ENCODE data around the gene DNTT. TPM values are rescaled to one million over a fixed set of nuclear protein-coding genes. Genes with fewer than 3 reads are reported as not detected.

The DNTT gene
- total and polyA plus RNA-seq, 2 of the 13 experiments (the other 11 are each of a cell fraction or from before 2014, with no cell fraction given), result not detected

DNA sequence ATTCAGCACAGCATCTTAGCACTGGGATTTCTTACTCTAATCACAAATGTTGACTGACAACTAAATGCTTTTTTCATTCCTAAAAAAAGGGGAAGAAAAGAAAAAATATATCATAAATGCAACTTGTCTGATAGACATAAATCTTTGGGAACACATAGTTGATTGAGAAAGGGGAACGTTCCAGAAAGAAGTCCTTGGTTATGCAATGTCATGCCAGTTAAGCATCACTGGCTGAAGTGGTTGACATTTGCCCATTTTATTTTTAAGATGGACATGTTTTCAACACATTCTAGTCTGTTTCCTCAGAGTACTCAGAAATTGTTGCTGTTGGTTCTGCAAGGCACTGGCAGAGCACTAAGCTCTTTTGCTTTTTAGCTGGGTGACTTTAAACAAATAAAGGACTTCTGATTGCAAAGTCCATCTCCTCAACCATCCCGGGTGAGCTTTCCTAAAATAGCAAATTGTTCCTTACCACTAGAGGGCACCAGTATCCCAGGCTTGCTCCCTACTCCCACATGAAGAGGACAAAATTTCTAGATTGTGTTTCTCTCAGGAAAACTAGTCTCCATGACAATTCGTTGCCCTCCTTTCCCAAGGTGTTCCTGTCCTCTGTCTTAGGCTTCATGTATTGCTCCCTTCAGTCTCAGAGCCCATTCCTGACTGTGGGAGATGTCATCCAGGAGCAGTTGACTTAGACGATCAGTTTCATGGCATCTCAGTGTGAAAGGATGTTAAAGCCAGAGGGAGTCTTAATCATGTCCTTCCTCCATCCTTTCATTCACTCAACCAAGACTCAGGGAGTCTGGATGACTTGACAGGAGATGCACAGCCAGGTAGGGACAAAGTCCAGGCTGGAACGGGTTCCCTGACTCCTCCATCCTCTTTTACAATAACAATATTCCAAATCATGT lies 30.6 kb downstream of the DNTT start:
- Histone ChIP-seq H3K27me3 (ENCODE audit: control insufficient read depth in 1 of 2, insufficient read depth in 2 of 2, low read length in 2 of 2) (peaks cover under 1 to 8% of the 10 kb centered on the region in 2 experiments; a peak in 1 of 5 replicates), H3K4me2 (ENCODE audit: low read depth, low read length) (no peak overlapping the region), H3K36me3 (replicated peaks in 1 of 2; ENCODE audit: control insufficient read depth in 1 of 2, insufficient read depth in 2 of 2, low read length in 2 of 2) (no peaks in the 10 kb centered on the region), H3K9me3 (ENCODE audit: low read length) (no peaks in the 10 kb centered on the region), H3K9ac (ENCODE audit: insufficient read depth, low read depth, low read length) (no peak overlapping the region), H3K4me3 (replicated peaks in 1 of 3; ENCODE audit: insufficient read depth in 1 of 3, low read depth in 2 of 3, low read length in 3 of 3) (no peak overlapping the region), H2AFZ (ENCODE audit: low read length) (no peak overlapping the region), H3K4me1 (ENCODE audit: insufficient read depth, low read length) (peaks cover 7% of the 10 kb centered on the region), H4K20me1 (ENCODE audit: insufficient read depth, low read length) (no peaks in the 10 kb centered on the region), H3K79me2 (ENCODE audit: insufficient read depth, low read length) (no peaks in the 10 kb centered on the region), H3K27ac (ENCODE audit: extremely low read length, insufficient read depth, low read length) (no peak overlapping the region)
- ChIA-PET POLR2A (no interaction called here), CTCF (ENCODE audit: low intra/inter-chr PET ratio, low total read pairs) (interaction anchor here (1.0 to 1.4 kb wide), 2 partner anchors 105 to 288 kb away, joined by 3 to 5 read pairs; no protein-coding TSS in a partner anchor)
- BruUV-seq (replicated peaks), result no TSS peak
- ATAC-seq, result peak; percentile 76
- 15% methylated on average over 5 of the region's 5 CpGs for WGBS (ENCODE audit: low lambda C conversion rate)
- in situ Hi-C loops (cut with HindIII; ENCODE audit: extremely low pct_ligation_motif_present, low pct_unique_long_range_greater_than_20kb) (loop anchor here (5.0 kb wide), 1 partner anchor 318 kb away; no protein-coding TSS in a partner anchor), intact Hi-C loops (cut with micrococcal nuclease; ENCODE audit: unreplicated experiment) (no loop called here)
- FAIRE-seq, result peak; percentile 81
- peak; percentile 44 for DNase-seq (ENCODE audit: low spot score)
- TF ChIP-seq ZNF766 (CRISPR knock-in tag; IDR thresholded peaks at IDR 0.05; ENCODE audit: borderline replicate concordance) (no peak), RNF2 (conservative IDR thresholded peaks at IDR 0.05; ENCODE audit: low read depth) (no peak), FLYWCH1 (CRISPR knock-in tag; IDR thresholded peaks at IDR 0.05) (no peak), ZNF710 (CRISPR knock-in tag; IDR thresholded peaks at IDR 0.05; ENCODE audit: borderline replicate concordance) (no peak), FOXO1 (CRISPR knock-in tag; IDR thresholded peaks at IDR 0.05) (no peak), ATF7-NPFF (CRISPR knock-in tag; IDR thresholded peaks at IDR 0.05; ENCODE audit: low read depth) (no peak), HNRNPK (IDR thresholded peaks at IDR 0.05; ENCODE audit: low read depth, low read length, poor library complexity, severe bottlenecking) (no peak), TEAD3 (CRISPR knock-in tag; optimal IDR thresholded peaks at IDR 0.05; ENCODE audit: borderline replicate concordance) (peak; percentile 27), HNF4A (CRISPR knock-in tag; IDR thresholded peaks at IDR 0.05) (peak; percentile 57), NAIF1 (CRISPR knock-in tag; IDR thresholded peaks at IDR 0.05; ENCODE audit: borderline replicate concordance) (no peak), GFI1 (CRISPR knock-in tag; IDR thresholded peaks at IDR 0.05; ENCODE audit: borderline replicate concordance) (no peak), ZNF160 (CRISPR knock-in tag; IDR thresholded peaks at IDR 0.05) (no peak), ARNT (IDR thresholded peaks at IDR 0.05) (no peak), IRF2 (CRISPR knock-in tag; IDR thresholded peaks at IDR 0.05) (no peak), PHF20 (CRISPR knock-in tag; IDR thresholded peaks at IDR 0.05) (no peak)
- TF ChIP-seq, protein P1, sequence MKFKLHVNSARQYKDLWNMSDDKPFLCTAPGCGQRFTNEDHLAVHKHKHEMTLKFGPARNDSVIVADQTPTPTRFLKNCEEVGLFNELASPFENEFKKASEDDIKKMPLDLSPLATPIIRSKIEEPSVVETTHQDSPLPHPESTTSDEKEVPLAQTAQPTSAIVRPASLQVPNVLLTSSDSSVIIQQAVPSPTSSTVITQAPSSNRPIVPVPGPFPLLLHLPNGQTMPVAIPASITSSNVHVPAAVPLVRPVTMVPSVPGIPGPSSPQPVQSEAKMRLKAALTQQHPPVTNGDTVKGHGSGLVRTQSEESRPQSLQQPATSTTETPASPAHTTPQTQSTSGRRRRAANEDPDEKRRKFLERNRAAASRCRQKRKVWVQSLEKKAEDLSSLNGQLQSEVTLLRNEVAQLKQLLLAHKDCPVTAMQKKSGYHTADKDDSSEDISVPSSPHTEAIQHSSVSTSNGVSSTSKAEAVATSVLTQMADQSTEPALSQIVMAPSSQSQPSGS (CRISPR knock-in tag; IDR thresholded peaks at IDR 0.05), result no peak
- TF ChIP-seq, protein P2, sequence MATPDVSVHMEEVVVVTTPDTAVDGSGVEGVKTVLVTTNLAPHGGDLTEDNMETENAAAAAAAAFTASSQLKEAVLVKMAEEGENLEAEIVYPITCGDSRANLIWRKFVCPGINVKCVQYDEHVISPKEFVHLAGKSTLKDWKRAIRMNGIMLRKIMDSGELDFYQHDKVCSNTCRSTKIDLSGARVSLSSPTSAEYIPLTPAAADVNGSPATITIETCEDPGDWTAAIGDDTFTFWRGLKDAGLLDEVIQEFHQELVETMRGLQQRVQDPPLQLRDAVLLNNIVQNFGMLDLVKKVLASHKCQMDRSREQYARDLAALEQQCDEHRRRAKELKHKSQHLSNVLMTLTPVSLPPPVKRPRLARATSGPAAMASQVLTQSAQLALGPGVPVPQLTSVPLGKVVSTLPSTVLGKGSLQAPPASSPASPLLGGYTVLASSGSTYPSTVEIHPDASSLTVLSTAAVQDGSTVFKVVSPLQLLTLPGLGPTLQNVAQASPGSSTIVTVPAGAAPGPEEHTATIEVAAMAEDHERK (CRISPR knock-in tag; IDR thresholded peaks at IDR 0.05; ENCODE audit: low read depth), result no peak
- TF ChIP-seq, protein P3, sequence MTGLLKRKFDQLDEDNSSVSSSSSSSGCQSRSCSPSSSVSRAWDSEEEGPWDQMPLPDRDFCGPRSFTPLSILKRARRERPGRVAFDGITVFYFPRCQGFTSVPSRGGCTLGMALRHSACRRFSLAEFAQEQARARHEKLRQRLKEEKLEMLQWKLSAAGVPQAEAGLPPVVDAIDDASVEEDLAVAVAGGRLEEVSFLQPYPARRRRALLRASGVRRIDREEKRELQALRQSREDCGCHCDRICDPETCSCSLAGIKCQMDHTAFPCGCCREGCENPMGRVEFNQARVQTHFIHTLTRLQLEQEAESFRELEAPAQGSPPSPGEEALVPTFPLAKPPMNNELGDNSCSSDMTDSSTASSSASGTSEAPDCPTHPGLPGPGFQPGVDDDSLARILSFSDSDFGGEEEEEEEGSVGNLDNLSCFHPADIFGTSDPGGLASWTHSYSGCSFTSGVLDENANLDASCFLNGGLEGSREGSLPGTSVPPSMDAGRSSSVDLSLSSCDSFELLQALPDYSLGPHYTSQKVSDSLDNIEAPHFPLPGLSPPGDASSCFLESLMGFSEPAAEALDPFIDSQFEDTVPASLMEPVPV (CRISPR knock-in tag; IDR thresholded peaks at IDR 0.05), result no peak
